Putamen (tissue), 1 donor: ENCODE measurements around the gene CEL.
A peak's percentile ranks its signal among the peaks of the same experiment; 100 is the strongest.
"Not testable (repeated sequence)": the region's sequence is repeated elsewhere in the genome, so short reads cannot be mapped to it uniquely, and the experiment has no call there.

Source experiments
- DNase-seq: peaks from one replicate; pipeline ENCODE4 v3.0.0-alpha.2; 2016; ENCODE audit warnings: low spot score

CEL gene

DNA sequence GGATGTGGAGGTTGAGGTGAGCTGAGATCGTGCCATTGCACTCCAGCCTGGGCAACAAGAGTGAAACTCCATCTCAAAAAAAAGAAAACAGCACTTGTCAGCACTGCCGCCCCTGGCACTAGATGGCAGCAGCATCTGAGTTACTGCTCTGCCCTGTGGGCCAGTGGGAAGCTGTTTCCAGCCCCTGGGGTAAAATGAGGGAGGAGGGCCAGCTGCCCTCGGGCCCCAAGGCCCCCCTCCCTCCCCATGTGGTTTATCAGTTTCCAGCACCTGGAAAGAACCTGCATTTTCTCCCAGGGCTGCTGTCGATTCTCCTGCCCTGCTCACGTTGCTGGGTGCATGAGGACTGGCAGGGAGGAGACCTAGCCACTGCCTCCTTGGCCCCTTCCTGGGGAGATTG lies 13.2 kb upstream of the CEL start:
- DNase-seq = no peak

- DNase-seq = no peak
Observed at GRCh38 chr9:133049043-133049442, 12.7 kb upstream of the CEL start.

GRCh38 chr9:133050142-133050541 lies 11.6 kb upstream of the CEL start:
- DNase-seq = peak; percentile 65

- no peak for DNase-seq
Observed at GRCh38 chr9:133050781-133051180, 11.0 kb upstream of the CEL start.

DNA sequence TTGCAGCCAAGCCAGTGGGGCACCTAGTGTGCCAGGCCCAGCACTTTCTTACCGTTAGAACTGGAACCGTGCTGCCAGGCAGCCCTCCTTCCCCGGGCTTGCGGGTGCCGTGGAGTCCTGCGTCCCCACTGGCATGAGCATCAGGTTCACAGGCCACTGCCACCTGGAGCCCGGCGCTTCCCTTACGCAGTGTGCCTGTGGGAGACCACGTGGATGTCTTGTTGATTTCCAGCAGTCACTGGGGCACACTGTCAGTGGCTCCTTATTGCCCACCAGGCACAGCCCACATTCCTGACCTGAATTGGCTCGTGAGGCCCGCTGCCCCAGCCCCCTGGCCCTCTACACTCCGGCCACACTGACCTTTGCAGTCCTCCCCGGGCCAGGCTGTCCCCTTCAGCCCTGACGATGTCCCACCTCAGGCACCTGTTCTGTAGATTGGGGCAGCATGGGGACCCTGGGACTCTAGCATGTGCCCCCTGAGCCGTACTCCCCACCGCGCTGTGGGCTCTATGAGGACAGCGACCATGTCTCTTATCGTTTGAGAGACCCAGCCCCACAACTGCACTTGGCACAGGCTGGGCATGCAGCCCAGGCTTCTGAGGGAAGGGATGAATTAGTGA lies 10.4 kb upstream of the CEL start:
- no peak for DNase-seq

DNA sequence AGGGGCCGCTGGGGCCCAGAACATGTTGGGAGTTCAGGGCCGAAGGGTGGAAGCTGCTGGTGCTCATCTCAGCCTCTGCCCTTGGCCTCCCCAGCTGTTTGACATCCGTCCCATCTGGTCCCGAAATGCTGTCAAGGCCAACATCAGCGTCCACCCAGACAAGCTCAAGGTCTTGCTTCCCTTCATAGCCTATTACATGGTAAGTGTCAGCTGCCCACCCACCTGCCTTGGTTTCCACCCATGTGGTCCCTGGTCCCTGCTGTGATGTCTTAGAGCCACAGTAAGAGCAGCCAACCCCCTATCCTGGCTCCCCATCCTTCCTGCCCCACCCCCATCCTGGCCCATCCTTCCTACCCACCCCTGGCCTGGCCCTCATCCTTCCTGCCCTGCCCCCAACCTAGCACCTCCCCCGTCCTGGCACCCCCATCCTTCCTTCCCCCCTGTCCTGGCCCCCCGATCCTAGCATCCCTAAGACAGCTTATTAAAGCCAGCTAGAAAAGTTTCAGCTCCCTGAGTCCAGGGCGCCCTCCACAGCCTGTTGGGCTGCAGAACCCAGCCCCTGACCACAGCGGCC lies 9.7 kb upstream of the CEL start:
- DNase-seq = no peak

- no peak for DNase-seq
Observed at GRCh38 chr9:133054194-133054890, 7.4 kb upstream of the CEL start.

- no peak for DNase-seq
Observed at GRCh38 chr9:133054966-133055365, 6.8 kb upstream of the CEL start.

- DNase-seq = no peak
Observed at GRCh38 chr9:133055788-133056420, 5.9 kb upstream of the CEL start.

- DNase-seq = no peak
Observed at GRCh38 chr9:133056533-133056932, 5.2 kb upstream of the CEL start.

GRCh38 chr9:133057006-133057405 lies 4.8 kb upstream of the CEL start:
- DNase-seq = no peak

- DNase-seq = no peak
Observed at GRCh38 chr9:133057553-133057952, 4.2 kb upstream of the CEL start.

- DNase-seq = no peak
Observed at GRCh38 chr9:133058071-133058470, 3.7 kb upstream of the CEL start.

GRCh38 chr9:133058550-133059320 lies 3.0 kb upstream of the CEL start:
- DNase-seq = no peak

DNA sequence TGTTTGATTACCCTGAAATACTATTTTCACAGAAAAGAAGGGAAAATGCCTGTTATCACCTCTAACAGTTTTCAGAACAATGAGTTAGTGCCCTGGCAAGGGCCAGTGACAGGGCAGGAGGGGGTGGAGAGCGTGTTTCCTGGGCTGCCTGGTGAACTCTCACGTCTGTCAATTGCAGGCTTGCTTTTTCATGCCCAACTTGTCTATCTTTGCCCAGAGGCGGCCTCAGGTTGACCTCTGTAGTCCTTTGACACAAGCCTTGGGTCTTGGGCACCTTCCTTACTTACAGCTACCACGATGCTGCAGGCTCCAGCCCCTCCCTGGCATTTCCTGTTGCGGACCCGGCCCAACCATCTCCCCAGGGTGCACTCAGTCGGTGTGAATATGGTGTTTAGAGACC lies 2.2 kb upstream of the CEL start:
- DNase-seq = no peak

DNA sequence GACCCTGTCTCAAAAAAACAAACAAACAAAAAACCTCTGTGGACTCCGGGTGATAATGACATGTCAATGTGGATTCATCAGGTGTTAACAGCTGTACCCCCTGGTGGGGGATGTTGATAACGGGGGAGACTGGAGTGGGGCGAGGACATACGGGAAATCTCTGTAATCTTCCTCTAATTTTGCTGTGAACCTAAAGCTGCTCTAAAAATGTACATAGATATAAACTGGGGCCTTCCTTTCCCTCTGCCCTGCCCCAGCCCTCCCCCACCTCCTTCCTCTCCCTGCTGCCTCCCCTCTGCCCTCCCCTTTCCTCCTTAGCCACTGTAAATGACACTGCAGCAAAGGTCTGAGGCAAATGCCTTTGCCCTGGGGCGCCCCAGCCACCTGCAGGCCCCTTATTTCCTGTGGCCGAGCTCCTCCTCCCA lies 1.4 kb upstream of the CEL start:
- DNase-seq = no peak

DNA sequence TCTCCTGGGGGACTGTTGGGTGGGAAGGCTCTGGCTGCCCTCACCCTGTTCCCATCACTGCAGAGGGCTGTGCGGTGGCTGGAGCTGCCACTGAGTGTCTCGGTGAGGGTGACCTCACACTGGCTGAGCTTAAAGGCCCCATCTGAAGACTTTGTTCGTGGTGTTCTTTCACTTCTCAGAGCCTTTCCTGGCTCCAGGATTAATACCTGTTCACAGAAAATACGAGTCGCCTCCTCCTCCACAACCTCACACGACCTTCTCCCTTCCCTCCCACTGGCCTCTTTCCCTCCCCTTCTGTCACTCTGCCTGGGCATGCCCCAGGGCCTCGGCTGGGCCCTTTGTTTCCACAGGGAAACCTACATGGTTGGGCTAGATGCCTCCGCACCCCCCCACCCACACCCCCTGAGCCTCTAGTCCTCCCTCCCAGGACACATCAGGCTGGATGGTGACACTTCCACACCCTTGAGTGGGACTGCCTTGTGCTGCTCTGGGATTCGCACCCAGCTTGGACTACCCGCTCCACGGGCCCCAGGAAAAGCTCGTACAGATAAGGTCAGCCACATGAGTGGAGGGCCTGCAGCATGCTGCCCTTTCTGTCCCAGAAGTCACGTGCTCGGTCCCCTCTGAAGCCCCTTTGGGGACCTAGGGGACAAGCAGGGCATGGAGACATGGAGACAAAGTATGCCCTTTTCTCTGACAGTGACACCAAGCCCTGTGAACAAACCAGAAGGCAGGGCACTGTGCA lies 590 bp upstream of the CEL start:
- not testable (repeated sequence) for DNase-seq

DNA sequence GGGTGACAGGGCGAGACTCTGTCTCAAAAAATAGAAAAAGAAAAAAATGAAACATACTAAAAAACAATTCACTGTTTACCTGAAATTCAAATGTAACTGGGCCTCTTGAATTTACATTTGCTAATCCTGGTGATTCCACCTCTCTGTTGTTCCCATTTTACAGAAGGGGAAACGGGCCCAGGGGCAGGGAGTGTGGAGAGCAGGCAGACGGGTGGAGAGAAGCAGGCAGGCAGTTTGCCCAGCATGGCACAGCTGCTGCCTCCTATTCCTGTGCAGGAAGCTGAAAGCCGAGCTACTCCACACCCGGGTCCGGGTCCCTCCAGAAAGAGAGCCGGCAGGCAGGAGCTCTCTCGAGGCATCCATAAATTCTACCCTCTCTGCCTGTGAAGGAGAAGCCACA lies 788 bp downstream of the CEL start:
- not testable (repeated sequence) for DNase-seq

GRCh38 chr9:133063159-133063499 lies 1.3 kb downstream of the CEL start:
- DNase-seq = no peak

DNA sequence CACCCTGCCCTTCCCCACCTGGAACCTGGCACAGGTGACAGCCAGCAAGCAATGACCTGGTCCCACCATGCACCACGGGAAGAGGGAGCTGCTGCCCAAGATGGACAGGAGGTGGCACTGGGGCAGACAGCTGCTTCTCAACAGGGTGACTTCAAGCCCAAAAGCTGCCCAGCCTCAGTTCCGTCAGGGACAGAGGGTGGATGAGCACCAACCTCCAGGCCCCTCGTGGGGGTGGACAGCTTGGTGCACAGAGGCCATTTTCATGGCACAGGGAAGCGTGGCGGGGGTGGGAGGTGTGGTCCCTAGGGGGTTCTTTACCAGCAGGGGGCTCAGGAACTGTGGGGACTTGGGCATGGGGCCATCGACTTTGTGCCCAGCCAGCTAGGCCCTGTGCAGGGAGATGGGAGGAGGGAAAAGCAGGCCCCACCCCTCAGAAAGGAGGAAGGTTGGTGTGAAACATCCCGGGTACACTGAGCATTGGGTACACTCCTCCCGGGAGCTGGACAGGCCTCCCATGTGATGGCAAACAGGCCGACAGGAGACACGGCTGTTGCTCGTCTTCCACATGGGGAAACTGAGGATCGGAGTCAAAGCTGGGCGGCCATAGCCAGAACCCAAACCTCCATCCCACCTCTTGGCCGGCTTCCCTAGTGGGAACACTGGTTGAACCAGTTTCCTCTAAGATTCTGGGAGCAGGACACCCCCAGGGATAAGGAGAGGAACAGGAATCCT lies 1.9 kb downstream of the CEL start:
- no peak for DNase-seq
